A549 (cell line): ENCODE results near the gene MED10. TPM values are rescaled to one million over a fixed set of nuclear protein-coding genes. Genes with fewer than 3 reads are reported as not detected.

Source experiments
- ATAC-seq, 2 experiments: fragments of 200-7000 bp in 1 of 2; fragments of >200 bp in 1 of 2; cut with Nextera tagmentation in 1 of 2; cut with Tn5 transposase in 1 of 2; 3 replicates each; pipeline versions ENCODE4 v1.8.0 to v1.9.1; 2018 to 2020; ENCODE audit warnings: mild to moderate bottlenecking in 1 of 2, moderate library complexity in 1 of 2
- CTCF ChIA-PET: fragments of 300-600 bp; sonication (Branson Sonifier 250); formaldehyde crosslinking; extraction: SDS; loops from one replicate; lab custom pipeline; 2021; ENCODE audit warnings: antibody characterized with exemption, inconsistent platforms; lab: Yijun Ruan, JAX
- POLR2A ChIA-PET: fragments of 350-600 bp; formaldehyde crosslinking; extraction: SDS; loops from one replicate; lab custom pipeline; 2021; ENCODE audit warnings: antibody characterized with exemption, inconsistent platforms; lab: Yijun Ruan, JAX
- DNase-seq, 2 experiments: peaks; one replicate each; pipeline versions ENCODE4 v3.0.0 to v3.0.0-alpha.2; 2011 to 2016; ENCODE audit warnings: low read depth in 1 of 2, low spot score in 1 of 2
- FAIRE-seq: peaks from 2 replicates; lab custom pipeline; 2011; peaks lifted over from hg19 to GRCh38; lab: Jason Lieb, UNC
- H3K27ac ChIP-seq, 2 experiments: fragments of >200 bp; sonication (Bioruptor Twin); formaldehyde crosslinking; 3 replicates each; pipeline ENCODE4 v1.5.1; 2016 to 2017
- H3K4me1 ChIP-seq: fragments of >200 bp; sonication (Bioruptor Twin); formaldehyde crosslinking; 3 replicates; pipeline ENCODE4 v1.6.1; 2016
- H3K4me2 ChIP-seq: fragments of >200 bp; sonication (Bioruptor Twin); formaldehyde crosslinking; 3 replicates; pipeline ENCODE4 v1.6.1; 2016
- H3K4me3 ChIP-seq: fragments of >200 bp; sonication (Bioruptor Twin); formaldehyde crosslinking; 3 replicates; pipeline ENCODE4 v1.5.1; 2016
- H3K9me3 ChIP-seq: fragments of >200 bp; sonication (Bioruptor Twin); formaldehyde crosslinking; 3 replicates; pipeline ENCODE4 v1.6.1; 2016
- CEBPB ChIP-seq, 2 experiments: fragments of >200 bp in 1 of 2; sonication (Bioruptor Twin) in 1 of 2; formaldehyde crosslinking in 1 of 2; IDR thresholded peaks; 2 replicates each; pipeline ENCODE4 v1.6.1; 2012 to 2016
- CHD4 ChIP-seq: fragments of 200-600 bp; sonication (generic); IDR thresholded peaks from 2 replicates; pipeline ENCODE4 v1.6.1; 2016; ENCODE audit warnings: antibody characterized with exemption, mild to moderate bottlenecking, borderline replicate concordance
- EHF ChIP-seq: fragments of 250-450 bp; sonication (Bioruptor Pico); IDR thresholded peaks from 2 replicates; pipeline ENCODE4 v1.5.0; 2020; ENCODE audit warnings: mild to moderate bottlenecking
- EHMT2 ChIP-seq: fragments of 200-600 bp; sonication (generic); IDR thresholded peaks from 2 replicates; pipeline ENCODE4 v1.6.1; 2016; ENCODE audit warnings: antibody characterized with exemption, low read depth, mild to moderate bottlenecking, moderate library complexity
- EP300 ChIP-seq, 2 experiments: fragments of >200 bp; sonication (Bioruptor Twin); formaldehyde crosslinking; IDR thresholded peaks; 2 replicates in 1 of 2; 3 replicates in 1 of 2; pipeline ENCODE4 v1.6.1; 2016 to 2017
- ESRRA ChIP-seq: fragments of 150-350 bp; IDR thresholded peaks from 2 replicates; pipeline ENCODE4 v1.6.1; 2014; ENCODE audit warnings: mild to moderate bottlenecking, low read length, borderline replicate concordance
- FOXS1 ChIP-seq: fragments of 250-450 bp; sonication (Bioruptor Pico); IDR thresholded peaks from 2 replicates; pipeline ENCODE4 v1.5.0; 2020; ENCODE audit warnings: mild to moderate bottlenecking, moderate library complexity
- JUN ChIP-seq, 2 experiments: fragments of >200 bp; sonication (Bioruptor Twin); formaldehyde crosslinking; IDR thresholded peaks; 2 replicates in 1 of 2; 3 replicates in 1 of 2; pipeline ENCODE4 v1.6.1; 2016 to 2017
- KDM5A ChIP-seq: fragments of 200-600 bp; sonication (generic); IDR thresholded peaks from 2 replicates; pipeline ENCODE4 v1.6.1; 2016; ENCODE audit warnings: antibody characterized with exemption, mild to moderate bottlenecking
- MYC ChIP-seq: IDR thresholded peaks from 2 replicates; pipeline ENCODE4 v1.6.1; 2012; ENCODE audit warnings: mild to moderate bottlenecking, inconsistent platforms, low read length, improper control_type of control experiment, borderline replicate concordance
- NPAS2 ChIP-seq: fragments of 250-450 bp; sonication (Bioruptor Pico); IDR thresholded peaks from 2 replicates; pipeline ENCODE4 v1.8.0; 2022; ENCODE audit warnings: mild to moderate bottlenecking, moderate library complexity, borderline replicate concordance
- NR3C1 ChIP-seq: fragments of >200 bp; sonication (Bioruptor Twin); formaldehyde crosslinking; IDR thresholded peaks from 3 replicates; pipeline ENCODE4 v1.6.1; 2017
- POLR2A ChIP-seq: IDR thresholded peaks from 2 replicates; pipeline ENCODE4 v1.6.1; 2012; ENCODE audit warnings: mild to moderate bottlenecking, low read length
- RAD21 ChIP-seq, 2 experiments: fragments of >200 bp in 1 of 2; sonication (Bioruptor Twin) in 1 of 2; formaldehyde crosslinking in 1 of 2; IDR thresholded peaks in 1 of 2; conservative IDR thresholded peaks in 1 of 2; 2 replicates in 1 of 2; 3 replicates in 1 of 2; pipeline ENCODE4 v1.6.1; 2012 to 2018; ENCODE audit warnings: inconsistent platforms in 1 of 2
- RARB ChIP-seq: fragments of 250-450 bp; sonication (Bioruptor Pico); IDR thresholded peaks from 2 replicates; pipeline ENCODE4 v1.8.0; 2021; ENCODE audit warnings: mild to moderate bottlenecking, moderate library complexity
- RCOR1 ChIP-seq: fragments of 150-350 bp; IDR thresholded peaks from 2 replicates; pipeline ENCODE4 v1.6.1; 2014; ENCODE audit warnings: antibody characterized with exemption, low read length, low read depth
- RNF2 ChIP-seq: fragments of 200-600 bp; sonication (generic); IDR thresholded peaks from 2 replicates; pipeline ENCODE4 v1.6.1; 2016; ENCODE audit warnings: low read depth, mild to moderate bottlenecking, antibody characterized with exemption, moderate library complexity, borderline replicate concordance
- ZC3H11A ChIP-seq: fragments of 450-650 bp; IDR thresholded peaks from 2 replicates; pipeline ENCODE4 v1.6.1; 2014; ENCODE audit warnings: antibody characterized with exemption, mild to moderate bottlenecking
- ZSCAN20 ChIP-seq: fragments of 250-450 bp; sonication (Bioruptor Pico); IDR thresholded peaks from 2 replicates; pipeline ENCODE4 v1.8.0; 2022; ENCODE audit warnings: mild to moderate bottlenecking, moderate library complexity
- WGBS: methylation state at CpG from one replicate; pipeline ENCODE4 v1.1.6; 2017; ENCODE audit errors: missing lambda C conversion rate; 5-methylcytosine and 5-hydroxymethylcytosine counted together
- polyA plus RNA-seq, 4 experiments: library from polyadenylated mRNA; depleted of rRNA in 3 of 4; stranded (reverse); fragments of >200 nt; fragmentation: RNase III in 1 of 4; extraction: RNeasy Plus Mini Kit Qiagen cat#74134 plus additional on column Dnase treatment in 1 of 4; gene quantifications; 2 replicates in 3 of 4; 3 replicates in 1 of 4; pipeline ENCODE4 v1.2.3, GENCODE V29; 2011 to 2017
- TF ChIP-seq, protein P1 (sequence below): fragments of 450-650 bp; IDR thresholded peaks from 2 replicates; pipeline ENCODE4 v1.6.1; 2014; ENCODE audit warnings: antibody characterized with exemption
- TF ChIP-seq, protein P2 (sequence below): IDR thresholded peaks from 2 replicates; pipeline ENCODE4 v1.6.1; 2012
- TF ChIP-seq, protein P3 (sequence below): fragments of 250-450 bp; sonication (Bioruptor Pico); IDR thresholded peaks from 2 replicates; pipeline ENCODE4 v1.5.0; 2021; ENCODE audit warnings: mild to moderate bottlenecking, moderate library complexity, borderline replicate concordance
- TF ChIP-seq, protein P4 (sequence below): IDR thresholded peaks from 2 replicates; pipeline ENCODE4 v1.6.1; 2012; ENCODE audit warnings: low read depth, borderline replicate concordance
- TF ChIP-seq, protein P5 (sequence below): fragments of >200 bp; sonication (Bioruptor Twin); formaldehyde crosslinking; IDR thresholded peaks from 2 replicates; pipeline ENCODE4 v1.6.1; 2016

MED10 gene
- polyA plus RNA-seq, 2 of the 4 experiments (the other 2 are of a cell fraction), result 56.7 to 59.4 TPM

DNA sequence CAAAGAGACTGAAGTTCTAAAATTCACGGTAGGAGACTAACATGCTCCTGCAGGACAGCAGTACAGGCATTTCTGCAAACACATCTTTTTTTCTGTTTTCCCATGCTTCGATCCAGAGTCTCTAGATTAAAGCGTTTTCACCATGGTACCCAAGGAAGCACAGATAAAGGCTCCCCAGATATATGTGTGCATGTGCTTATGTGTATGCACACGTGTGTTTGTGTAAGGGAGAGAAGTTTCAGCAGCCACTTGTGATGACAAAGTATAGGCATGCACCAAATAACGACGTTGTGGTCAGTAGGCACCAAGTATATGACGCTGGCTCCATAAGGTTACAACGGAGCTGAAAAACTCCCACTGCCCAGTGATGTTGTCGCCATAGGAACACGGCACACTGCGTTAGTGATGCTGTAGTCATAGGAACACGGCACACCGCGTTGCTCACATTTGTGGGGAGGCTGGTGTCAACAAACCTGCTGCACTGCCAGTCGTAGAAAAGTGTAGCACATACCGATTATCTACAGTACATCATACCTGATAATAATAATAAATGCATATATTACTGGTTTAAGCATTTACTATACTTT is 21.7 kb downstream of the MED10 start:
- H3K9me3 ChIP-seq, result no peaks in the 10 kb centered on the region
- TF ChIP-seq ZC3H11A (no peak), MYC (no peak), POLR2A (no peak), RAD21 (conservative IDR thresholded peaks at IDR 0.05 in 1 of 2, IDR thresholded peaks at IDR 0.05 in 1 of 2) (no peak), RNF2 (no peak), NPAS2 (CRISPR knock-in tag) (no peak), JUN (IDR thresholded peaks at IDR 0.05) (no peak), ZSCAN20 (CRISPR knock-in tag) (no peak), EP300 (IDR thresholded peaks at IDR 0.05) (no peak), EHF (no peak), EHMT2 (no peak), KDM5A (no peak), CEBPB (IDR thresholded peaks at IDR 0.05) (no peak), NR3C1 (no peak)
- TF ChIP-seq, protein P1, sequence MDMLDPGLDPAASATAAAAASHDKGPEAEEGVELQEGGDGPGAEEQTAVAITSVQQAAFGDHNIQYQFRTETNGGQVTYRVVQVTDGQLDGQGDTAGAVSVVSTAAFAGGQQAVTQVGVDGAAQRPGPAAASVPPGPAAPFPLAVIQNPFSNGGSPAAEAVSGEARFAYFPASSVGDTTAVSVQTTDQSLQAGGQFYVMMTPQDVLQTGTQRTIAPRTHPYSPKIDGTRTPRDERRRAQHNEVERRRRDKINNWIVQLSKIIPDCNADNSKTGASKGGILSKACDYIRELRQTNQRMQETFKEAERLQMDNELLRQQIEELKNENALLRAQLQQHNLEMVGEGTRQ, result no peak
- TF ChIP-seq, protein P2, sequence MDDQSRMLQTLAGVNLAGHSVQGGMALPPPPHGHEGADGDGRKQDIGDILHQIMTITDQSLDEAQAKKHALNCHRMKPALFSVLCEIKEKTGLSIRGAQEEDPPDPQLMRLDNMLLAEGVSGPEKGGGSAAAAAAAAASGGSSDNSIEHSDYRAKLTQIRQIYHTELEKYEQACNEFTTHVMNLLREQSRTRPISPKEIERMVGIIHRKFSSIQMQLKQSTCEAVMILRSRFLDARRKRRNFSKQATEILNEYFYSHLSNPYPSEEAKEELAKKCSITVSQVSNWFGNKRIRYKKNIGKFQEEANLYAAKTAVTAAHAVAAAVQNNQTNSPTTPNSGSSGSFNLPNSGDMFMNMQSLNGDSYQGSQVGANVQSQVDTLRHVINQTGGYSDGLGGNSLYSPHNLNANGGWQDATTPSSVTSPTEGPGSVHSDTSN, result no peak
- TF ChIP-seq, protein P3, sequence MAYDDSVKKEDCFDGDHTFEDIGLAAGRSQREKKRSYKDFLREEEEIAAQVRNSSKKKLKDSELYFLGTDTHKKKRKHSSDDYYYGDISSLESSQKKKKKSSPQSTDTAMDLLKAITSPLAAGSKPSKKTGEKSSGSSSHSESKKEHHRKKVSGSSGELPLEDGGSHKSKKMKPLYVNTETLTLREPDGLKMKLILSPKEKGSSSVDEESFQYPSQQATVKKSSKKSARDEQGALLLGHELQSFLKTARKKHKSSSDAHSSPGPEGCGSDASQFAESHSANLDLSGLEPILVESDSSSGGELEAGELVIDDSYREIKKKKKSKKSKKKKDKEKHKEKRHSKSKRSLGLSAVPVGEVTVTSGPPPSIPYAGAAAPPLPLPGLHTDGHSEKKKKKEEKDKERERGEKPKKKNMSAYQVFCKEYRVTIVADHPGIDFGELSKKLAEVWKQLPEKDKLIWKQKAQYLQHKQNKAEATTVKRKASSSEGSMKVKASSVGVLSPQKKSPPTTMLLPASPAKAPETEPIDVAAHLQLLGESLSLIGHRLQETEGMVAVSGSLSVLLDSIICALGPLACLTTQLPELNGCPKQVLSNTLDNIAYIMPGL, result no peak
- TF ChIP-seq, protein P4, sequence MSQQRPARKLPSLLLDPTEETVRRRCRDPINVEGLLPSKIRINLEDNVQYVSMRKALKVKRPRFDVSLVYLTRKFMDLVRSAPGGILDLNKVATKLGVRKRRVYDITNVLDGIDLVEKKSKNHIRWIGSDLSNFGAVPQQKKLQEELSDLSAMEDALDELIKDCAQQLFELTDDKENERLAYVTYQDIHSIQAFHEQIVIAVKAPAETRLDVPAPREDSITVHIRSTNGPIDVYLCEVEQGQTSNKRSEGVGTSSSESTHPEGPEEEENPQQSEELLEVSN, result no peak
- POLR2A ChIA-PET, result no interaction called here
- no peak for FAIRE-seq
- ATAC-seq, result no peak
- CTCF ChIA-PET, result interaction anchor here (1.8 kb wide), 1 partner anchor 13 kb away, joined by 4 read pairs; no protein-coding TSS in a partner anchor
- H3K27ac ChIP-seq, result no peak overlapping the region
- WGBS, result 48% methylated on average over 16 of the region's 16 CpGs
- no peak overlapping the region for H3K4me3 ChIP-seq
- no peak overlapping the region for H3K4me2 ChIP-seq
- H3K4me1 ChIP-seq, result no peaks in the 10 kb centered on the region
- no peak for DNase-seq

DNA sequence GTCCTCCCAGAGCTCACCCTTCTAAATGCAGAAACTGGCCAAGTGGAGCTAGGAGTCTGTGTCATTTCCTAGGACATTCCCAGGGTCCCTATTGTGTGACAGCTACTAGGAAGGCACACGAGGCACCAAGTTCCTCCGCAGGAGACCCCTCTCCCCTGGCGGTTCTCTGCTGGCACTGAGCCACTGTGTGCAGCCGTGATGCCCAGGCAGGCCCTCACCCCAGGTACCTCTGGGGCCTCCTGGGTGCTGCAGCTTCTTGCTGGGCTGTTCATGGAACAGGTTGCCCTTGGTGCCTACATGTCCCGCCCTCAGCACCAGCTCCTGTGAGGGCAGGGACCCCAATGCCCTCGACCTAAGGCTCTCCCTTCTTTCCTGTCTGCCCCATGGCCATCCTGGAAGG is 23.1 kb downstream of the MED10 start:
- FAIRE-seq (no peak), DNase-seq (no peak), ATAC-seq (no peak)
- 6% methylated on average over 5 of the region's 6 CpGs for WGBS
- TF ChIP-seq, protein P1, result no peak
- no peak overlapping the region for H3K4me3 ChIP-seq
- H3K27ac ChIP-seq, result no peak overlapping the region
- no peaks in the 10 kb centered on the region for H3K9me3 ChIP-seq
- CTCF ChIA-PET, result interaction anchor here (1.8 kb wide), 1 partner anchor 15 kb away, joined by 4 read pairs; no protein-coding TSS in a partner anchor
- POLR2A ChIA-PET, result interaction anchor here (0.8 kb wide), 1 partner anchor 23 kb away, joined by 3 read pairs; the partner anchor contains the start of gene MED10
- H3K4me1 ChIP-seq, result no peaks in the 10 kb centered on the region
- no peak overlapping the region for H3K4me2 ChIP-seq

DNA sequence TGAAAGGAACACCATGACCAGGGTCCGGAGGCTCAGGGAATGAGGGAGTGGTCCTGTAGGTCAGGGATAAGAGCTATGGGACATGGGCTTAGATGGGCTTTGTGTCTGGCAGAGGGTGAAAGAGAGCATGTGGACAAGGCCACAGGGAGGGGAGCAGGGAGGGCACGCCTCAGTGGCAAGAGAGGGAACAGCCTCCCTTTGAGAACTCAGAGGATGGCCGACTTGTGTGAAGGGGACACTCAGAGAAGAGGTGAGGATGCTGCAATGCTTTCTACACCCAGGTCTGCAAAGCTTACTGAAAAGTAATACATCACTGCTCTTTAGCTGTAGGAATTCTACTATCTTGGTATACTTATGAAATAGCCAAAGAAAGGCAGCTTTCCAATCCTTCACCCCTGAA is 23.5 kb downstream of the MED10 start:
- Histone ChIP-seq H3K27ac (no peak overlapping the region), H3K9me3 (no peaks in the 10 kb centered on the region), H3K4me1 (no peaks in the 10 kb centered on the region), H3K4me3 (no peak overlapping the region), H3K4me2 (no peak overlapping the region)
- FAIRE-seq, result no peak
- ChIA-PET CTCF (no interaction called here), POLR2A (interaction anchor here (0.8 kb wide), 1 partner anchor 23 kb away, joined by 3 read pairs; the partner anchor contains the start of gene MED10)
- ATAC-seq, result peak in 1 of 2 experiments; percentile 39; a peak in 2 of 6 replicates
- WGBS, result 15% methylated on average over 3 of the region's 3 CpGs
- no peak for DNase-seq
- no peak for TF ChIP-seq CHD4
- TF ChIP-seq, protein P1, result no peak
- TF ChIP-seq NR3C1, result no peak
- TF ChIP-seq FOXS1 (CRISPR knock-in tag), result no peak
- TF ChIP-seq, protein P5, sequence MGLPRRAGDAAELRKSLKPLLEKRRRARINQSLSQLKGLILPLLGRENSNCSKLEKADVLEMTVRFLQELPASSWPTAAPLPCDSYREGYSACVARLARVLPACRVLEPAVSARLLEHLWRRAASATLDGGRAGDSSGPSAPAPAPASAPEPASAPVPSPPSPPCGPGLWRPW, result no peak
- no peak for TF ChIP-seq RARB
- TF ChIP-seq ESRRA, result no peak
- no peak for TF ChIP-seq RCOR1
- TF ChIP-seq, protein P3, result no peak
